ENCODE data around the gene GXYLT1.

The GXYLT1 gene

GRCh38 chr12:42173961-42174521 is 29.4 kb upstream of the GXYLT1 start:
- no peak overlapping the region for H3K4me3 ChIP-seq (ENCODE audit: low read length)
- H3K4me2 ChIP-seq (ENCODE audit: low read length) = no peak overlapping the region
- H3K36me3 ChIP-seq (ENCODE audit: insufficient read depth, low read length) = no peaks in the 10 kb centered on the region
- no peaks in the 10 kb centered on the region for H3K9me3 ChIP-seq (replicated peaks; ENCODE audit: low read length)
- H3K9ac ChIP-seq (ENCODE audit: low read depth, low read length) = no peak overlapping the region
- H3K27me3 ChIP-seq (ENCODE audit: control insufficient read depth, insufficient read depth, low read length) = no peaks in the 10 kb centered on the region
- H3K4me1 ChIP-seq (ENCODE audit: control insufficient read depth, insufficient read depth, low read length) = no peaks in the 10 kb centered on the region

- Histone ChIP-seq H3K27me3 (ENCODE audit: control insufficient read depth, insufficient read depth, low read length) (no peaks in the 10 kb centered on the region), H3K4me3 (ENCODE audit: low read length) (no peak overlapping the region), H3K9me3 (replicated peaks; ENCODE audit: low read length) (no peaks in the 10 kb centered on the region)
These were observed 28.0 kb upstream of the GXYLT1 start for GRCh38 chr12:42172441-42173210.

GRCh38 chr12:42167711-42168110 is 23.0 kb upstream of the GXYLT1 start:
- Histone ChIP-seq H3K9me3 (replicated peaks; ENCODE audit: low read length) (no peaks in the 10 kb centered on the region), H3K4me3 (ENCODE audit: low read length) (no peak overlapping the region), H3K27me3 (ENCODE audit: control insufficient read depth, insufficient read depth, low read length) (no peaks in the 10 kb centered on the region), H3K9ac (ENCODE audit: low read depth, low read length) (no peak overlapping the region), H3K36me3 (ENCODE audit: insufficient read depth, low read length) (no peaks in the 10 kb centered on the region), H3K4me1 (ENCODE audit: control insufficient read depth, insufficient read depth, low read length) (no peaks in the 10 kb centered on the region), H3K4me2 (ENCODE audit: low read length) (no peak overlapping the region)

More at GRCh38 chr12:42172441-42173210, 28.0 kb upstream of the GXYLT1 start:
- Histone ChIP-seq H3K9ac (ENCODE audit: low read depth, low read length) (no peak overlapping the region), H3K36me3 (ENCODE audit: insufficient read depth, low read length) (no peaks in the 10 kb centered on the region), H3K4me1 (ENCODE audit: control insufficient read depth, insufficient read depth, low read length) (no peaks in the 10 kb centered on the region), H3K4me2 (ENCODE audit: low read length) (no peak overlapping the region)

- no peaks in the 10 kb centered on the region for H3K9me3 ChIP-seq (replicated peaks; ENCODE audit: low read length)
- no peaks in the 10 kb centered on the region for H3K27me3 ChIP-seq (ENCODE audit: control insufficient read depth, insufficient read depth, low read length)
- H3K4me2 ChIP-seq (ENCODE audit: low read length) = no peak overlapping the region
- H3K4me1 ChIP-seq (ENCODE audit: control insufficient read depth, insufficient read depth, low read length) = peaks cover 6% of the 10 kb centered on the region
- H3K9ac ChIP-seq (ENCODE audit: low read depth, low read length) = no peak overlapping the region
- no peaks in the 10 kb centered on the region for H3K36me3 ChIP-seq (ENCODE audit: insufficient read depth, low read length)
- no peak overlapping the region for H3K4me3 ChIP-seq (ENCODE audit: low read length)
These were observed 21.8 kb upstream of the GXYLT1 start for GRCh38 chr12:42166501-42166900.

GRCh38 chr12:42163913-42164312 is 19.2 kb upstream of the GXYLT1 start:
- Histone ChIP-seq H3K4me3 (ENCODE audit: low read length) (no peak overlapping the region), H3K9me3 (replicated peaks; ENCODE audit: low read length) (no peaks in the 10 kb centered on the region), H3K4me2 (ENCODE audit: low read length) (no peak overlapping the region), H3K4me1 (ENCODE audit: control insufficient read depth, insufficient read depth, low read length) (peaks cover 6% of the 10 kb centered on the region), H3K9ac (ENCODE audit: low read depth, low read length) (no peak overlapping the region), H3K36me3 (ENCODE audit: insufficient read depth, low read length) (peaks cover 14% of the 10 kb centered on the region), H3K27me3 (ENCODE audit: control insufficient read depth, insufficient read depth, low read length) (no peaks in the 10 kb centered on the region)

GRCh38 chr12:42162965-42163364 is 18.3 kb upstream of the GXYLT1 start:
- peaks cover 14% of the 10 kb centered on the region for H3K36me3 ChIP-seq (ENCODE audit: insufficient read depth, low read length)
- no peak overlapping the region for H3K4me3 ChIP-seq (ENCODE audit: low read length)
- H3K4me2 ChIP-seq (ENCODE audit: low read length) = no peak overlapping the region
- no peak overlapping the region for H3K9ac ChIP-seq (ENCODE audit: low read depth, low read length)
- H3K9me3 ChIP-seq (replicated peaks; ENCODE audit: low read length) = no peaks in the 10 kb centered on the region
- no peaks in the 10 kb centered on the region for H3K27me3 ChIP-seq (ENCODE audit: control insufficient read depth, insufficient read depth, low read length)
- H3K4me1 ChIP-seq (ENCODE audit: control insufficient read depth, insufficient read depth, low read length) = peaks cover 6% of the 10 kb centered on the region

- H3K4me1 ChIP-seq (ENCODE audit: control insufficient read depth, insufficient read depth, low read length) = peaks cover 6% of the 10 kb centered on the region
- no peak overlapping the region for H3K9ac ChIP-seq (ENCODE audit: low read depth, low read length)
- H3K27me3 ChIP-seq (ENCODE audit: control insufficient read depth, insufficient read depth, low read length) = no peaks in the 10 kb centered on the region
- no peaks in the 10 kb centered on the region for H3K9me3 ChIP-seq (replicated peaks; ENCODE audit: low read length)
- peaks cover 14% of the 10 kb centered on the region for H3K36me3 ChIP-seq (ENCODE audit: insufficient read depth, low read length)
- no peak overlapping the region for H3K4me2 ChIP-seq (ENCODE audit: low read length)
- no peak overlapping the region for H3K4me3 ChIP-seq (ENCODE audit: low read length)
These were observed 17.5 kb upstream of the GXYLT1 start for GRCh38 chr12:42162193-42162592.

GRCh38 chr12:42161529-42161928 is 16.9 kb upstream of the GXYLT1 start:
- no peaks in the 10 kb centered on the region for H3K9me3 ChIP-seq (replicated peaks; ENCODE audit: low read length)
- peaks cover 6% of the 10 kb centered on the region for H3K4me1 ChIP-seq (ENCODE audit: control insufficient read depth, insufficient read depth, low read length)
- no peaks in the 10 kb centered on the region for H3K27me3 ChIP-seq (ENCODE audit: control insufficient read depth, insufficient read depth, low read length)
- no peak overlapping the region for H3K9ac ChIP-seq (ENCODE audit: low read depth, low read length)
- no peak overlapping the region for H3K4me2 ChIP-seq (ENCODE audit: low read length)
- H3K4me3 ChIP-seq (ENCODE audit: low read length) = no peak overlapping the region
- H3K36me3 ChIP-seq (ENCODE audit: insufficient read depth, low read length) = peaks cover 17% of the 10 kb centered on the region

- Histone ChIP-seq H3K36me3 (ENCODE audit: insufficient read depth, low read length) (peaks cover 17% of the 10 kb centered on the region), H3K4me3 (ENCODE audit: low read length) (no peak overlapping the region), H3K4me1 (ENCODE audit: control insufficient read depth, insufficient read depth, low read length) (no peaks in the 10 kb centered on the region), H3K9ac (ENCODE audit: low read depth, low read length) (no peak overlapping the region), H3K4me2 (ENCODE audit: low read length) (no peak overlapping the region), H3K27me3 (ENCODE audit: control insufficient read depth, insufficient read depth, low read length) (no peaks in the 10 kb centered on the region), H3K9me3 (replicated peaks; ENCODE audit: low read length) (no peaks in the 10 kb centered on the region)
These were observed 11.6 kb upstream of the GXYLT1 start for GRCh38 chr12:42156232-42156631.

- Histone ChIP-seq H3K36me3 (ENCODE audit: insufficient read depth, low read length) (no peaks in the 10 kb centered on the region), H3K27me3 (ENCODE audit: control insufficient read depth, insufficient read depth, low read length) (no peaks in the 10 kb centered on the region), H3K4me1 (ENCODE audit: control insufficient read depth, insufficient read depth, low read length) (peaks cover 16% of the 10 kb centered on the region), H3K4me2 (ENCODE audit: low read length) (peak overlapping the region; percentile 95), H3K9ac (ENCODE audit: low read depth, low read length) (no peak overlapping the region), H3K9me3 (replicated peaks; ENCODE audit: low read length) (no peaks in the 10 kb centered on the region), H3K4me3 (ENCODE audit: low read length) (peak overlapping the region; percentile 88)
These were observed 1.0 kb upstream of the GXYLT1 start for GRCh38 chr12:42145552-42146215.

- Histone ChIP-seq H3K4me3 (ENCODE audit: low read length) (peak overlapping the region; percentile 88), H3K9me3 (replicated peaks; ENCODE audit: low read length) (no peaks in the 10 kb centered on the region), H3K4me1 (ENCODE audit: control insufficient read depth, insufficient read depth, low read length) (peaks cover 17% of the 10 kb centered on the region), H3K27me3 (ENCODE audit: control insufficient read depth, insufficient read depth, low read length) (no peaks in the 10 kb centered on the region), H3K9ac (ENCODE audit: low read depth, low read length) (peak overlapping the region; percentile 86), H3K4me2 (ENCODE audit: low read length) (peak overlapping the region; percentile 95), H3K36me3 (ENCODE audit: insufficient read depth, low read length) (no peaks in the 10 kb centered on the region)
These were observed 499 bp upstream of the GXYLT1 start for GRCh38 chr12:42145197-42145549.

GRCh38 chr12:42144158-42144407 is 591 bp downstream of the GXYLT1 start:
- H3K36me3 ChIP-seq (ENCODE audit: insufficient read depth, low read length) = no peaks in the 10 kb centered on the region
- H3K4me2 ChIP-seq (ENCODE audit: low read length) = peak overlapping the region; percentile 95
- H3K4me1 ChIP-seq (ENCODE audit: control insufficient read depth, insufficient read depth, low read length) = peaks cover 17% of the 10 kb centered on the region
- peak overlapping the region; percentile 88 for H3K4me3 ChIP-seq (ENCODE audit: low read length)
- peak overlapping the region; percentile 86 for H3K9ac ChIP-seq (ENCODE audit: low read depth, low read length)
- H3K27me3 ChIP-seq (ENCODE audit: control insufficient read depth, insufficient read depth, low read length) = no peaks in the 10 kb centered on the region
- H3K9me3 ChIP-seq (replicated peaks; ENCODE audit: low read length) = no peaks in the 10 kb centered on the region

All from skeletal muscle satellite cell (primary cell).